ENCODE measurements around the gene RIPK4. TPM values are rescaled to one million over a fixed set of nuclear protein-coding genes. Genes with fewer than 3 reads are reported as not detected.
A peak's percentile ranks its signal among the peaks of the same experiment; 100 is the strongest.
"Not testable (repeated sequence)": the region's sequence is repeated elsewhere in the genome, so short reads cannot be mapped to it uniquely, and the experiment has no call there.

RIPK4 gene
- total RNA-seq, 1 experiment from 2014 or later = 39.5 TPM

DNA sequence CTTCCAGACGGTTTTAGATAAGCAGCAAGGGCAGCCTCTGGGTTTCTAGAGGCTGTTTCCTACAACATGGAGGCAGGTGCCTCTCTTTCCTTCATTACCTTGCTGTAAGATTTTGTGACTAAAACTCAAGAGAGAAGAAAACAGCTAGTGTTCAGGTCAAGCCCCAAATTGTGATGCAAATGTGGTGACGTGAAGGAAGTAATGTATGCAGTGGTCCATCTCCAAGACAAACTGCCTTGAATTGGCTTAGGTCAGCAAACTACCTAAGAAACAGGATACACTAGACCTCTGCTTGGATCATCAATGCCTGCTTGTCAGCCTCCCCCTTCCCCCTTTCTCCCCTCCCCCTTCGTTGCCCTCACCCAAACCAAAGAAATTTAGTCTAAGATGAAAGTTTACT, 28.9 kb upstream of the RIPK4 start:
- DNase-seq (ENCODE audit: low read depth) = no peak

DNA sequence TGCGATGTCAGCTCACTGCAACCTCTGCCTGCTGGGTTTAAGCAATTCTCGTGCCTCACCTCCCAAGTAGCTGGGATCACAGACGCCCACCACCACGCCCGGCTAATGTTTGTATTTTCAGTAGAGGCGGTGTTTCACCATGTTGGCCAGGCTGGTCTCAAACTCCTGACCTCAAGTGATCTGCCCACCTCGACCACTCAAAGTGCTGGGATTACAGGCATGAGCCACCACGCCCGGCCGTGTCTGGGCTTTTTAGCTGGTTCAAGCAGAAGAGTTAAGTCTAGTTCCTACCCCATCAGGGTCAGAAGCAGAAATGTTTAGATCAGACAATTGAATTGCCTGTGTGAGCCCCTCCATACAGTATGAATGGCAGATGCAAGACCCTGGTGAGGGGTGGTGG, 27.7 kb upstream of the RIPK4 start:
- DNase-seq (ENCODE audit: low read depth) = no peak

DNA sequence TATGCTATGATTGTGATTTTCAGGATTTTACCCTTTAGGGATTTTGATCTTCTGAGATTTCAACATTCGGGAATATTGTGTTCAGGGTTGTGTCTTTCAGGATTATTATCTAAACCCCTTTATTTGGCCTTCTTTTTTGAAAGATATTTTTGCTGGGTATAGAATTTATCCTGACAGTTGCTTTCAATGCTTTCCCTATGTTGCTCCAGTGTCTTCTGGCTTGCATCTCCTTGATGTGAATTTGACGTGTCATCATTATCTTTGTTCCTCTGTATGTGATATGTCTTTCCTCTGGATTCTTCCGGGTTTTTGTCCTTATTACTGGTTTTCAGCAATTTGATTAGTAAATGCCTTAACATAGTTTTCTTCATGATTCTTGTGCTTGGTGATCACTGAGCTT, 25.9 kb upstream of the RIPK4 start:
- no peak for DNase-seq (ENCODE audit: low read depth)

DNA sequence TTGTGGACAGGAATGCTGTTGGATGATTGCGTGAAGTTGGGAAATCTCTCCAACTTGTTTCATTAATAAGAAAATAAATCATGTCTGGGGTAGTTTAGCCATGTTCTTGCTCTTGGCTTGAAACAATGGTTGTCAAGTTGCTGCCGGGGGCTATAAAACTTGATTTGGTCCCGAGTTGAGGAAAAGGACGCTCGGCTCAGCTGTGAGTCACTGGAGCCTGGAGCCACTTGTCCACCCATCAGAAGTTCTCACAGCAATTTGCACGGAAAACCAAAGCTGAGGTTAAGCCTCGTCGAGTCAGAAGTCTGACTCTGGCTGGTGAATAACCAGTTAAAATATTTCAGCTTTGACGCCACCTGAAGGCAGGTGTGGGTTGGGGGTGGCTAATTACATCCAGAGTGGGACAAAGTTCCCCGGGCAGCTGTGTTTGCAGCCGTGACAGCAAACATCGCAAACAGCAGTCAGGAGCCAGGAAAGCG, 19.7 kb upstream of the RIPK4 start:
- peak; percentile 98 for DNase-seq (ENCODE audit: low read depth)

DNA sequence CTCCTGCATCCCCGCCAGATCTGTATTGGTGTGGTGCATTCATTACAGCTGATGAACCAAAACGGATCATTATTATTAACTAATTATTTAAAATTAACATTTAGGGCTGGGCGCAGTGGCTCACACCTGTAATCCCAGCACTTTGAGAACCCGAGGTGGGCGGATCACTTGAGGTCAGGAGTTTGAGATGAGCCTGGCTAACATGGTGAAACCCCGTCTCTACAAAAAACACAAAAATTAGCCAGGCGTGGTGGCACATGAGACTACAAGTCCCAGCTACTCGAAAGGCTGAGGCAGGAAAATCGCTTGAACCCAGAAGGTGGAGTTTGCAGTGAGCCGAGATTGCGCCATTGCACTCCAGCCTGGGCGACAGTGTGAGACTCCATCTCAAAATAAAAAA, 18.4 kb upstream of the RIPK4 start:
- not testable (repeated sequence) for DNase-seq (ENCODE audit: low read depth)

DNA sequence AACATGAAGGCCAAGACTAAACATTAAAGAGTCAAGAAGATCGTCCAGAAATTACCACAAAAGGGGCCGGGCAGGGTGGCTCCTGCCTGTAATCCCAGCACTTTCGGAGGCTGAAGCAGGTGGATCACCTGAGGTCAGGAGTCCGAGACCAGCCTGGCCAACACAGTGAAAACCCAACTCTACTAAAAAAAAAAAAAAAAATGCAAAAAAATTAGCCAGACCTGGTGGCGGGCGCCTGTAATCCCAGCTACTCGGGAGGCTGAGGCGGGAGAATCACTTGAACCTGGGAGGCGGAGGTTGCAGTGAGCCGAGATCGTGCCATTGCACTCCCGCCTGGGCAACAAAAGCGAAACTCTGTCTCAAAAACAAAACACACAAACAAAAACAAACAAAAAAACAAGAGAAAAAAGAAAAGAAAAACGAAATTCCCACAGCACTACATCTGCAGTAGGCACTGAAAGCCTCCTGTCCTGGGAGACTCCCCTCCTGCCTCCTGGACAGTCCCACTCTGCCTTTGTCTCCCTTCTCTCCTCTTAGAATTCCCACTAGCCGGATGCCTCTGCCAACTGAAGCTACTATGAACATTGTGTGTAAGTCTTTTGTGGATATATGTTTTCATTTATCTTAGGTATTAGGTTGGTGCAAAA, 17.7 kb upstream of the RIPK4 start:
- no peak for DNase-seq (ENCODE audit: low read depth)

- peak; percentile 98 for DNase-seq (ENCODE audit: low read depth)
These were observed 16.8 kb upstream of the RIPK4 start for GRCh38 chr21:41783476-41784180.

- no peak for DNase-seq (ENCODE audit: low read depth)
These were observed 14.2 kb upstream of the RIPK4 start for GRCh38 chr21:41781050-41781410.

- no peak for DNase-seq (ENCODE audit: low read depth)
These were observed 13.6 kb upstream of the RIPK4 start for GRCh38 chr21:41780337-41781049.

DNA sequence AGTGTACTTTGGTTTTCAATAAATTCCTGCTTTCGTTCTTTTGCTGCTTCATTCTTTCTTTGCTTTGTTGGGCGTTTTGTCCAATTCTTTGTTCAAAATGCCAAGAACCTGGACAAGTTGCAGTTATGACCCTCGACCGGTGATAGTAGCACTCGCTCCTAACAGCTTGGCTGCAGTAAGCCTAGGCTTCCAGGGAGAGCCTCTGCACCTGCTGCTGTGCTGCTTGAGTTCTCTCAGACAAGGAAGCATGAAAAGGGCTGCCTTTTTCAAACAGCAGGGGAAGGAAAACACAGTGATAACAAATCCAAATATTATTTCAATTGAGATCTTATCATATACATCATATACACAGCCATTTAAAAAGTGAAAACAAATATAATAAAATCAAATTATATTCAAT, 12.8 kb upstream of the RIPK4 start:
- no peak for DNase-seq (ENCODE audit: low read depth)

DNA sequence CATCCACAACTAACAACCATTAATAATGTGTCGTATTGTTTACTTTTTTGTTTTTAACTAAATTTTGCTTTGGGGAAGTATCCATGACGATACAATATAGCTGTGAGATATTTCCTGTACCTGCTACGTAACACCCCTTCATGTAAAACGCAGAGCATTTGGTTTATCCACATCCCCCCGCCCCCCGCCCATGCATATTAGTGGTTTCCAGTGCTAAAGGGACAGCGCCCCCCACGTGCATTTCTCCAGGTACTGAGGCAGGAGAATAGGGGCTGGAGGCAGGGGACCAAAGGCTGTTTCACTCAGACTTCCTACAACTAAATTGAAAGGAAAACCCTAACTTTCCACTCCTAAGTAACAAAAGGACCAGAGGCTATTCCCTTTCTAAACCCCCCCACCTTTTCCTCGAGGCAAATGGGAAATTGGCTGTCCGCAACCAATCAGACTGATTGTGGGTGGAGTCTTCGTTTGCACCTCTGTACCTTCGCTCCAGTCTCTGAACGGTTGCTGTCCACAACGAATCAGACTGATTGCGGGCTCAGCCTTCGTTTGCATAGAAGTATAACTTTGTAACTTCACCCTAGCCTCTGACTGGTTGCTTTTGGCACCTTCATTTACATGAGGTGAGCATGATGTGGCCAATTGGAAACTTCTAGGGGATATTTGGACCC, 12.2 kb upstream of the RIPK4 start:
- DNase-seq (ENCODE audit: low read depth) = no peak

DNA sequence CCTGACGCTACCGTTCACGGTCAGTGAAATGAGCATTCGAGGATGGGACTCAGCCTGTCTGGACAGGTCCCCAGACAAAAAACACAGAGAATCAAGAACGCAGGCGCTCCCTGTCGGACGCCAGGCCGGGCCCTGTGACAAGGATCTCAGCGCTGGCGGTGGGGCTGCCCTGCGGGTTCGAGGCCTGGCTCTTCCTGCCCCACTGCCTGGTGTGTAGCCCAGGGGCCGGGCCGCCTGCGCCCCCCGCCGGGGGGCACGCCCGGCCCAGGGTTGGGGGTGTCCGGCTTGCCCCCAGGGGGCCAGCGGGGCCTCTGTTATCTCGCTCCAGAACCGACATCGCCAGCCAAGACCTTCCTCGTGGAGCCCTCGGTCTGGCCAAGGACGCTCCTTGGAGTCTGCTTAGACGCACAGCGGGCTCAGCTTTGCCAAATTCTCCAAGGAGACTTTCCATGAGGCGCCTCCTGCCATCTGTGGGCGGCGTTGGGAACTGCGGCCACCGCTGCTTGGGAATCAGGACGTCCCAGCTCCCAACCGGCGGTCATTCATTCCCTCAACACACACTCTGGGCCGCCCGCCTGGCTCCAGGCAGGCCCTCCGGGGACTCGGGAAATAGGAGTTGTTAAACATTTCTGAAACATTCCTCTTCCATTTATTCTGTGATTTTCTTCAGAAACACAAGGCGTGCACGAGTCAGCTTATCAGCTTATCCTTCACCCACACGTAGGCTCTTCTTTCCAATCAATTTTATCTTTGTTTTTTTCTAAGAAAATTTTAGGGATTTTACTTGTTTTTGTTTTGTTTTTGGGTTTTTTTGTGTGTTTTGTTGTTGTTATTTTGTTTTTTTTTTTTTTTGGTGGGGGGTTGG, 11.3 kb upstream of the RIPK4 start:
- DNase-seq (ENCODE audit: low read depth) = peak; percentile 92

GRCh38 chr21:41776778-41777177, 9.9 kb upstream of the RIPK4 start:
- no peak for DNase-seq (ENCODE audit: low read depth)

GRCh38 chr21:41775149-41775472, 8.3 kb upstream of the RIPK4 start:
- DNase-seq (ENCODE audit: low read depth) = no peak

DNA sequence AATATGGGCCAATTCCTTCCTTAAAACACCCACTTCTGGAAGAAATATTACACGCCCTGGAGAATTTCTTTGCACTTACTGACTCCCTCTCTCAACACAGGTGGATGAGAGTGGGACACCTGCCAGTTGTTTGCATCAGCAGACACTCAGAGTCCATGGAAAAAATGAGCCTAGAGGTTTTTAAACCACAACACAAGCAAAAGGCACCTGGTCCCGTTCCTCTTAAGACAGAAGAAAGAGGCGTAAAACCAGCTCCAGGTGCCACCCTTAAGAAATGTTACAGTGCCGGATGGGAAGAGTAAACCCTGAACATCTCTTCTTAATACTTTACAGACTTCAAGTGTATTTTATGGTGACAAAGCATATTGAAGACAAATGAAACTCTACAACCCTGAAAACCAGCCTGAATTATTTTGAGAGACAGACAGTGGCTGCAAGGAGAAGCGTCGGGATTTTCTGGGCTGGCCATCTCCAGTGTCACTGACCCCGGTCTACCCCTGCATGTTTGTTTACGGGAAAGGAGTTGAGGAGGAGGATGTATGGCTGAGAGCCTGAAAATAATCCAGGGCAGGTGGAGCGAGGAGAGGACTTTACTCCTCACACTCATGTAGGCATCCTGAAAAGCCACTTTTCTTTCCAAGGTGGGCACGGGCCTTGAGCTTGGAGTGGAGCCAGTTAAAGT, 7.8 kb upstream of the RIPK4 start:
- no peak for DNase-seq (ENCODE audit: low read depth)

GRCh38 chr21:41772351-41773080, 5.7 kb upstream of the RIPK4 start:
- DNase-seq (ENCODE audit: low read depth) = no peak

DNA sequence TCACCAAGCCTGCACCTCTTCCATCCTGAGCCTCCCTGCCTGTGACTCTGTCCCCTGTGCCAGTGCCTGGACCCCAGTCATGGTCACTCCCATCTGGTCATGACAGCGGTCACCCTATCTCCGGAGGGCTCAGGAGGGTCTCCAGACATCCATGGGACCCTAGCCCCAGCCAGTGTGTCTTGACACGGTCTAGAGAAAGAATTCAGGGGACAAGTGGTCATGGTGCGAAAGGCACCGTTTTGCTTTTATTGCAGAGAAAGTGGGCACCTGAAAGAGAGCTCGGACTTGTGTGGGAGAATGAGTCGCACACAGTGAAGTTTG, 4.7 kb upstream of the RIPK4 start:
- DNase-seq (ENCODE audit: low read depth) = no peak

DNA sequence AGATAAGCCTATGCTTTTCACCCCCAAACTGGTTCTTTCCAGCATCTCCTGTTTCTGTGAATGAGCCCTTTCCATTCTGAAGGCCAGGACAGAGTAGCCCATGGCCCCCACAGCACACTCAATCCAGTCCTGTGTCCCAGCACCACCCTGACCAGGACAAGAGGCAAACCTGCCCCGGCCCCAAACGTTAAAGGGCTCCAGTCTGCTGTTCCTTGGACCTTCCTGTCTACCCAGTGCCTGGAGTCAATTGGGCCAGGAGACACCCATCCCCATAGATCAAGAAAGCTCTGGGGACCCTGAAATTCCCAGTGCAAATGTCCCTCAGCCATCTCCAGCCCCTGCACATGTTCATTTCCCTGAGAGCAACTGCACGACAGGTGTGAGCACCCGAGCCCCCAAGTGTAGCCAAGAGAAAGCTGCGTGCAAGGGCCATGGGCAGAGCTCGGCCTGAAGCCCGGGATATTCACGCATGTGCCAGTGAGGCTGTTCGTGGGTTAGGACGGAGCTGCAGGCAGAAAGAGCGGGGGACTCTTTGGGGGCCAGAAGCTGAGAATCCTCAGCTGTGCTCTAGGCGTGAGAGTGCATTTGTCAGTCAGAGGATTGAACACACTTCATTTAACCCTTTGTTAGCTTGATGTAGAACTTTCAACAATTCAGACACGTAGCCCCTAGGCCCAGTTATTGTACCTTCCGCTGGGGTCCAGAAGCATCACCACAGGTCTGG, 4.2 kb upstream of the RIPK4 start:
- no peak for DNase-seq (ENCODE audit: low read depth)

- no peak for DNase-seq (ENCODE audit: low read depth)
These were observed 3.1 kb upstream of the RIPK4 start for GRCh38 chr21:41769933-41770332.

DNA sequence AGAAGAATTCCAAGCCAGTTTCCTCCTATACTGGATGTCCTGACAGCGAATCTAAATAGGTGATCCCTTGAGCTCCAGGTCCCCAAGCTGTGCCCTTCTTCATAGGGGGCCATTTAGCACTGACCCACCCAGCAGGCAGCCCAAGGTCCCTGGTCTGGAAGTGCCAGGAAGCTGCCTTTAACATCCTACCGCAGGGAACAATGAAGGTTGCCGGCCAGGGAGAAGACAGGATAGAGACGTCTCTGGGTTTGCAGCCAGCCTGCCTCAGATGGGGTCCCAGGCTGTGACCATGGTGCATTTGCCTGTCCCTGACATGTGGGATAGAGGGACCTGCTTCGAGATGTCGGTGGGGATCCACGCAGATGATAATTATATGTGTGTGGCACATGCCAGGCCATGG, 2.7 kb upstream of the RIPK4 start:
- DNase-seq (ENCODE audit: low read depth) = no peak

Measured in Daoy (cell line).